OCI-LY3 (cell line): ENCODE measurements around the gene SPNS3.

Experiments
- CTCF ChIP-seq: fragments of 200-600, 300-600 bp; sonication (generic); IDR thresholded peaks from 2 replicates; pipeline ENCODE4 v1.5.1; 2014; ENCODE audit warnings: antibody characterized with exemption, low read length, low read depth
- EZH2phosphoT487 ChIP-seq: fragments of 200-600 bp; shearing (Covaris generic); IDR thresholded peaks from 2 replicates; pipeline ENCODE4 v1.6.1; 2018; ENCODE audit warnings: antibody characterized with exemption, mixed run types, low read depth

- TF ChIP-seq CTCF (peak; percentile 68), EZH2phosphoT487 (no peak)
Observed at GRCh38 chr17:4420692-4421131, 13.0 kb upstream of the SPNS3 start.
